GM12892 (cell line): ENCODE results near the gene BABAM2.
"Not testable (repeated sequence)": the region's sequence is repeated elsewhere in the genome, so short reads cannot be mapped to it uniquely, and the experiment has no call there.

ENCODE experiments used
- DNase-seq: peaks from one replicate; pipeline ENCODE4 v3.0.0; 2011; ENCODE audit not compliant: insufficient read length
- FAIRE-seq: peaks from 2 replicates; lab custom pipeline; 2011; peaks lifted over from hg19 to GRCh38; lab: Jason Lieb, UNC
- POLR2A ChIP-seq: IDR thresholded peaks from 2 replicates; pipeline ENCODE4 v1.6.1; 2011; ENCODE audit warnings: low read depth, low read length, control low read depth
- POLR2AphosphoS5 ChIP-seq: IDR thresholded peaks from 2 replicates; pipeline ENCODE4 v1.6.1; 2011; ENCODE audit warnings: low read depth, low read length, control low read depth
- TAF1 ChIP-seq: IDR thresholded peaks from 2 replicates; pipeline ENCODE4 v1.6.1; 2011; ENCODE audit warnings: low read depth, mild to moderate bottlenecking, control low read depth, low read length, borderline replicate concordance

The BABAM2 gene

GRCh38 chr2:28327956-28328922 is 437.7 kb downstream of the BABAM2 start:
- DNase-seq = no peak
- no peak for FAIRE-seq
- no peak for TF ChIP-seq POLR2A
- no peak for TF ChIP-seq TAF1
- TF ChIP-seq POLR2AphosphoS5 = no peak

GRCh38 chr2:28329184-28329583 is 438.7 kb downstream of the BABAM2 start:
- no peak for DNase-seq

GRCh38 chr2:28330722-28331121 is 440.2 kb downstream of the BABAM2 start:
- DNase-seq, FAIRE-seq: not testable (repeated sequence)

More at GRCh38 chr2:28329184-28329583, 438.7 kb downstream of the BABAM2 start:
- no peak for TF ChIP-seq POLR2AphosphoS5
- no peak for TF ChIP-seq POLR2A
- TF ChIP-seq TAF1 = no peak
- FAIRE-seq = no peak

GRCh38 chr2:28331797-28332196 is 441.3 kb downstream of the BABAM2 start:
- not testable (repeated sequence) for FAIRE-seq, DNase-seq

GRCh38 chr2:28332696-28333095 is 442.2 kb downstream of the BABAM2 start:
- FAIRE-seq (no peak), DNase-seq (no peak)
- TF ChIP-seq POLR2AphosphoS5 = no peak
- no peak for TF ChIP-seq TAF1
- no peak for TF ChIP-seq POLR2A

- TF ChIP-seq POLR2AphosphoS5 (no peak), POLR2A (no peak), TAF1 (no peak)
- DNase-seq (no peak), FAIRE-seq (no peak)
Measured at GRCh38 chr2:28333606-28334526, 443.3 kb downstream of the BABAM2 start.

GRCh38 chr2:28334527-28334894 is 444.0 kb downstream of the BABAM2 start:
- DNase-seq = no peak
- TF ChIP-seq POLR2AphosphoS5 (no peak), TAF1 (no peak), POLR2A (no peak)

GRCh38 chr2:28335265-28335664 is 444.7 kb downstream of the BABAM2 start:
- not testable (repeated sequence) for FAIRE-seq, DNase-seq

More at GRCh38 chr2:28334527-28334894, 444.0 kb downstream of the BABAM2 start:
- FAIRE-seq = no peak

GRCh38 chr2:28335666-28336065 is 445.1 kb downstream of the BABAM2 start:
- DNase-seq (no peak), FAIRE-seq (no peak)
- TF ChIP-seq POLR2AphosphoS5 (no peak), POLR2A (no peak), TAF1 (no peak)

GRCh38 chr2:28336264-28336980 is 445.9 kb downstream of the BABAM2 start:
- no peak for TF ChIP-seq POLR2A
- TF ChIP-seq TAF1 = no peak
- no peak for TF ChIP-seq POLR2AphosphoS5
- DNase-seq (no peak), FAIRE-seq (no peak)

- FAIRE-seq (no peak), DNase-seq (no peak)
- no peak for TF ChIP-seq POLR2AphosphoS5
- no peak for TF ChIP-seq TAF1
- no peak for TF ChIP-seq POLR2A
Measured at GRCh38 chr2:28336982-28337627, 446.6 kb downstream of the BABAM2 start.
